ENCODE measurements around the gene FBXL5. TPM values are rescaled to one million over a fixed set of nuclear protein-coding genes. Genes with fewer than 3 reads are reported as not detected.
"Not testable (repeated sequence)": the region's sequence is repeated elsewhere in the genome, so short reads cannot be mapped to it uniquely, and the experiment has no call there.

FBXL5 gene
- total RNA-seq, 1 experiment from 2014 or later, result 59.7 TPM

DNA sequence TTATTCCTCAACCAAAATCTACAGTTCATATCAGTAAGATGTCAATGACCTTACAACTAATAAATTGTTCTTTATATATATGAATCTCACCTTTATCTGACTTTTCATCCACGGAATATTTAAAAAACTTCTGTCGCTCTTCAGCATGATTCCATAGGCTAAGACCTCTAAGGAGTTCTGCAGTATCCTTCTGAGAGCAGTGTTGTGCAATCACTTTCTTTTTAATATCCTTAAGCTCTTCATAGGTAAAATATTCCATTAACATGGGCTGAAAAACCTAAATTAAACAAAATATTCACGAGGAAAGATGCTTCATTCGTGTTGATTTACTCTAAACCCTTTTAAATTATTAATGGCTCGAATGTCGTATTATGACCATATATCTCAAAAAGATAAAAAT, 16.7 kb downstream of the FBXL5 start:
- peaks cover 69% of the 10 kb centered on the region for H3K36me3 ChIP-seq (ENCODE audit: insufficient read depth, low read length, poor library complexity, severe bottlenecking)
- POLR2A ChIA-PET (ENCODE audit: low non-redundant PET), result no interaction called here

DNA sequence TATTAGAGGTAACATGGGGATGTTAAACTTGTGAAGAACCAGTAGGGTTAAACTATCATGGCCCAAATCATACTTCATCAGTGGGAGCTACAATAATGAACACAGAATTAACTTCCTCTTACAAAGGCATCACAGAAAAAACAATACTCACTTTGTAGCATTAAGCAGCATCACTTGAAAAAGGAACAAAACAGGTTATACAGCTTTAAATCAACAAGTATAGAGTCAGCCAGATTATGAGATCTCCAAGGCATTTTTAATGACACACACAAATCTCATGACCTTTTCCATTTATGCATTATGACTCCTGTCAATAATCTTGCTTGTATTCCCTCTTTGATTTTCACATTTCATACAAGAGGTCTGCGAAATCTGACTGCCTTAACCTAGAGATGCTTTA, 18.3 kb downstream of the FBXL5 start:
- peaks cover 76% of the 10 kb centered on the region for H3K36me3 ChIP-seq (ENCODE audit: insufficient read depth, low read length, poor library complexity, severe bottlenecking)
- POLR2A ChIA-PET (ENCODE audit: low non-redundant PET), result no interaction called here
- BruUV-seq (replicated peaks), result no TSS peak
- TF ChIP-seq, protein P1, sequence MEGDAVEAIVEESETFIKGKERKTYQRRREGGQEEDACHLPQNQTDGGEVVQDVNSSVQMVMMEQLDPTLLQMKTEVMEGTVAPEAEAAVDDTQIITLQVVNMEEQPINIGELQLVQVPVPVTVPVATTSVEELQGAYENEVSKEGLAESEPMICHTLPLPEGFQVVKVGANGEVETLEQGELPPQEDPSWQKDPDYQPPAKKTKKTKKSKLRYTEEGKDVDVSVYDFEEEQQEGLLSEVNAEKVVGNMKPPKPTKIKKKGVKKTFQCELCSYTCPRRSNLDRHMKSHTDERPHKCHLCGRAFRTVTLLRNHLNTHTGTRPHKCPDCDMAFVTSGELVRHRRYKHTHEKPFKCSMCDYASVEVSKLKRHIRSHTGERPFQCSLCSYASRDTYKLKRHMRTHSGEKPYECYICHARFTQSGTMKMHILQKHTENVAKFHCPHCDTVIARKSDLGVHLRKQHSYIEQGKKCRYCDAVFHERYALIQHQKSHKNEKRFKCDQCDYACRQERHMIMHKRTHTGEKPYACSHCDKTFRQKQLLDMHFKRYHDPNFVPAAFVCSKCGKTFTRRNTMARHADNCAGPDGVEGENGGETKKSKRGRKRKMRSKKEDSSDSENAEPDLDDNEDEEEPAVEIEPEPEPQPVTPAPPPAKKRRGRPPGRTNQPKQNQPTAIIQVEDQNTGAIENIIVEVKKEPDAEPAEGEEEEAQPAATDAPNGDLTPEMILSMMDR (conservative IDR thresholded peaks at IDR 0.05; ENCODE audit: low read depth, low read length), result no peak
- no peak for TF ChIP-seq EZH2 (IDR thresholded peaks at IDR 0.05; ENCODE audit: borderline replicate concordance, low read depth, low read length, poor library complexity, severe bottlenecking)
- H3K27me3 ChIP-seq (replicated peaks; ENCODE audit: insufficient read depth, low read depth, low read length, poor library complexity), result no peaks in the 10 kb centered on the region
- intact Hi-C loops (cut with micrococcal nuclease; ENCODE audit: unreplicated experiment), result no loop called here
- H3K27ac ChIP-seq (ENCODE audit: low read depth, low read length, poor library complexity, severe bottlenecking), result no peak overlapping the region
- H3K9me3 ChIP-seq (ENCODE audit: low read depth, low read length, poor library complexity, severe bottlenecking), result no peaks in the 10 kb centered on the region
- DNase-seq (ENCODE audit: low spot score), result no peak
- CTCF ChIA-PET, result no interaction called here
- H3K4me1 ChIP-seq (ENCODE audit: insufficient read depth, low read length, poor library complexity, severe bottlenecking), result no peaks in the 10 kb centered on the region
- no peak overlapping the region for H3K4me3 ChIP-seq (ENCODE audit: low read depth, low read length, poor library complexity, severe bottlenecking)

More for the DNA sequence above, 16.7 kb downstream of the FBXL5 start:
- intact Hi-C loops (cut with micrococcal nuclease; ENCODE audit: unreplicated experiment), result no loop called here
- H3K4me1 ChIP-seq (ENCODE audit: insufficient read depth, low read length, poor library complexity, severe bottlenecking), result peaks cover 4% of the 10 kb centered on the region
- H3K27me3 ChIP-seq (replicated peaks; ENCODE audit: insufficient read depth, low read depth, low read length, poor library complexity), result no peaks in the 10 kb centered on the region
- no peaks in the 10 kb centered on the region for H3K9me3 ChIP-seq (ENCODE audit: low read depth, low read length, poor library complexity, severe bottlenecking)
- CTCF ChIA-PET, result no interaction called here
- TF ChIP-seq, protein P1 (conservative IDR thresholded peaks at IDR 0.05; ENCODE audit: low read depth, low read length), result no peak
- no peak for TF ChIP-seq EZH2 (IDR thresholded peaks at IDR 0.05; ENCODE audit: borderline replicate concordance, low read depth, low read length, poor library complexity, severe bottlenecking)
- H3K27ac ChIP-seq (ENCODE audit: low read depth, low read length, poor library complexity, severe bottlenecking), result no peak overlapping the region
- no peak overlapping the region for H3K4me3 ChIP-seq (ENCODE audit: low read depth, low read length, poor library complexity, severe bottlenecking)
- BruUV-seq (replicated peaks), result no TSS peak
- DNase-seq (ENCODE audit: low spot score), result no peak

DNA sequence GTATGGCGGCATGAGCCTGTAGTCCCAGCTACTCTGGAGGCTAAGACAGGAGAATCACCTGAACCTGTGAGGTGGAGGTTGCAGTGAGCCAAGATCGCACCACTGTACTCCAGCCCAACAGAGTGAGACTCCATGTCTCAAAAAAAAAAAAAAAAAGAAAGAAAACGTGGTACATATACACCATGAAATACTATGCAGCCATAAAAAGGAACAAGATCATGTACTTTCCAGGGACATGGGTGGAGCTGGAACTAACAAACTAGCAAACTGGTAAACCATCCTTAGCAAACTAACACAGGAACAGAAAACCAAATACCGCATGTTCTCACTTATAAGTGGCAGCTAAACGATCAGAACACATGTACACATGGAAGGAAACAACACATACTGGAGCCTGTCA, 37.8 kb downstream of the FBXL5 start:
- POLR2A ChIA-PET (ENCODE audit: low non-redundant PET), result not testable (repeated sequence)

DNA sequence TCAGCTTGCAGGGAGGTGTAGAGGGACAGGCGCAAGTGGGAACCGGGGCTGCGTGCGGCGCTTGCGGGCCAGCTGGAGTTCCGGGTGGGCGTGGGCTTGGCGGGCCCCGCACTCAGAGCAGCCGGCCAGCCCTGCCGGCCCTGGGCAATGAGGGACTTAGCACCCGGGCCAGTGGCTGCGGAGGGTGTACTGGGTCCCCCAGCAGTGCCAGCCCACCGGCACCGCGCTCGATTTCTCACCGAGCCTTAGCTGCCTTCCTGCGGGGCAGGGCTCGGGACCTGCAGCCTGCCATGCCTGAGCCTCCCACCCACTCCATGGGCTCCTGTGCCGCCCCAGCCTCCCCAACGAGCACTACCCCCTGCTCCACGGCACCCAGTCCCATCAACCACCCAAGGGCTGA, 40.3 kb downstream of the FBXL5 start:
- intact Hi-C loops (cut with micrococcal nuclease; ENCODE audit: unreplicated experiment); H3K4me3 ChIP-seq (ENCODE audit: low read depth, low read length, poor library complexity, severe bottlenecking); H3K27me3 ChIP-seq (replicated peaks; ENCODE audit: insufficient read depth, low read depth, low read length, poor library complexity); BruUV-seq (replicated peaks); H3K9me3 ChIP-seq (ENCODE audit: low read depth, low read length, poor library complexity, severe bottlenecking); DNase-seq (ENCODE audit: low spot score); H3K27ac ChIP-seq (ENCODE audit: low read depth, low read length, poor library complexity, severe bottlenecking); CTCF ChIA-PET; H3K4me1 ChIP-seq (ENCODE audit: insufficient read depth, low read length, poor library complexity, severe bottlenecking); POLR2A ChIA-PET (ENCODE audit: low non-redundant PET): not testable (repeated sequence)
- peaks cover 21% of the 10 kb centered on the region for H3K36me3 ChIP-seq (ENCODE audit: insufficient read depth, low read length, poor library complexity, severe bottlenecking)

More for the DNA sequence above, 37.8 kb downstream of the FBXL5 start:
- DNase-seq (ENCODE audit: low spot score); H3K4me1 ChIP-seq (ENCODE audit: insufficient read depth, low read length, poor library complexity, severe bottlenecking); BruUV-seq (replicated peaks); CTCF ChIA-PET; H3K4me3 ChIP-seq (ENCODE audit: low read depth, low read length, poor library complexity, severe bottlenecking); H3K27ac ChIP-seq (ENCODE audit: low read depth, low read length, poor library complexity, severe bottlenecking); intact Hi-C loops (cut with micrococcal nuclease; ENCODE audit: unreplicated experiment); H3K27me3 ChIP-seq (replicated peaks; ENCODE audit: insufficient read depth, low read depth, low read length, poor library complexity): not testable (repeated sequence)
- H3K36me3 ChIP-seq (ENCODE audit: insufficient read depth, low read length, poor library complexity, severe bottlenecking), result peaks cover 40% of the 10 kb centered on the region
- peaks cover 29% of the 10 kb centered on the region for H3K9me3 ChIP-seq (ENCODE audit: low read depth, low read length, poor library complexity, severe bottlenecking)
